NCI-H510A (cell line): ENCODE results near the gene AAMP.

Experiments used
- DNase-seq: peaks from one replicate; lab custom pipeline; 2025; lab: John Stamatoyannopoulos, UW

Gene AAMP

GRCh38 chr2:218259099-218259961 is 10.6 kb downstream of the AAMP start:
- no peak for DNase-seq

GRCh38 chr2:218257390-218257981 is 12.5 kb downstream of the AAMP start:
- no peak for DNase-seq

- no peak for DNase-seq
Observed at GRCh38 chr2:218256612-218257350, 13.2 kb downstream of the AAMP start.

- DNase-seq: no peak
Observed at GRCh38 chr2:218255446-218255845, 14.5 kb downstream of the AAMP start.

GRCh38 chr2:218253232-218253625 is 16.7 kb downstream of the AAMP start:
- DNase-seq: no peak

- no peak for DNase-seq
Observed at GRCh38 chr2:218252509-218253231, 17.3 kb downstream of the AAMP start.

- DNase-seq: no peak
Observed at GRCh38 chr2:218249691-218250090, 20.2 kb downstream of the AAMP start.

- no peak for DNase-seq
Observed at GRCh38 chr2:218245214-218245613, 24.7 kb downstream of the AAMP start.

- DNase-seq: no peak
Observed at GRCh38 chr2:218244665-218245064, 25.3 kb downstream of the AAMP start.

- no peak for DNase-seq
Observed at GRCh38 chr2:218244204-218244603, 25.7 kb downstream of the AAMP start.

GRCh38 chr2:218238887-218239286 is 31.1 kb downstream of the AAMP start:
- DNase-seq: no peak

GRCh38 chr2:218236829-218237228 is 33.1 kb downstream of the AAMP start:
- DNase-seq: no peak

GRCh38 chr2:218235017-218235416 is 34.9 kb downstream of the AAMP start:
- no peak for DNase-seq

GRCh38 chr2:218234521-218234920 is 35.4 kb downstream of the AAMP start:
- no peak for DNase-seq

- DNase-seq: no peak
Observed at GRCh38 chr2:218233543-218233942, 36.4 kb downstream of the AAMP start.

- no peak for DNase-seq
Observed at GRCh38 chr2:218230882-218231281, 39.1 kb downstream of the AAMP start.

GRCh38 chr2:218229851-218230250 is 40.1 kb downstream of the AAMP start:
- DNase-seq: no peak

GRCh38 chr2:218229239-218229638 is 40.7 kb downstream of the AAMP start:
- no peak for DNase-seq

GRCh38 chr2:218228366-218229090 is 41.4 kb downstream of the AAMP start:
- no peak for DNase-seq

GRCh38 chr2:218226903-218227302 is 43.0 kb downstream of the AAMP start:
- no peak for DNase-seq

- no peak for DNase-seq
Observed at GRCh38 chr2:218224186-218224585, 45.8 kb downstream of the AAMP start.

- no peak for DNase-seq
Observed at GRCh38 chr2:218223046-218223445, 46.9 kb downstream of the AAMP start.
